HL-60 (cell line): ENCODE results near the gene SRSF3.

Experiments
- DNase-seq, 2 experiments: peaks; one replicate each; pipeline ENCODE4 v3.0.0-alpha.2; 2010 to 2020; ENCODE audit warnings: low read depth in 1 of 2, low spot score in 1 of 2
- H3K27ac ChIP-seq: fragments of 250-450 bp; sonication (Bioruptor Pico); replicated peaks from 2 replicates; pipeline ENCODE4 v1.5.1; 2020; ENCODE audit warnings: mild to moderate bottlenecking, moderate library complexity
- H3K27me3 ChIP-seq: fragments of 250-450 bp; sonication (Bioruptor Pico); 2 replicates; pipeline ENCODE4 v1.5.1; 2021; ENCODE audit warnings: mild to moderate bottlenecking, moderate library complexity; ENCODE audit not compliant: insufficient read depth, poor library complexity, severe bottlenecking
- H3K4me3 ChIP-seq: replicated peaks from 2 replicates; pipeline ENCODE4 v1.5.1; 2011; ENCODE audit warnings: mild to moderate bottlenecking, control low read depth, low read length; ENCODE audit not compliant: insufficient read depth
- GABPA ChIP-seq: IDR thresholded peaks from 2 replicates; pipeline ENCODE4 v1.6.1; 2012; ENCODE audit warnings: low read depth
- POLR2AphosphoS5 ChIP-seq: IDR thresholded peaks from 2 replicates; pipeline ENCODE4 v1.6.1; 2012; ENCODE audit warnings: low read depth
- SPI1 ChIP-seq: IDR thresholded peaks from 2 replicates; pipeline ENCODE4 v1.6.1; 2012; ENCODE audit warnings: low read depth, mild to moderate bottlenecking, borderline replicate concordance
- TF ChIP-seq, protein P1 (sequence below): IDR thresholded peaks from 2 replicates; pipeline ENCODE4 v1.6.1; 2012; ENCODE audit warnings: low read depth; ENCODE audit not compliant: insufficient replicate concordance
- TF ChIP-seq, protein P2 (sequence below): IDR thresholded peaks from one replicate; pipeline ENCODE4 v1.5.1; 2011; ENCODE audit warnings: low read length, control low read depth, inconsistent platforms; ENCODE audit not compliant: insufficient read depth

SRSF3 gene

DNA sequence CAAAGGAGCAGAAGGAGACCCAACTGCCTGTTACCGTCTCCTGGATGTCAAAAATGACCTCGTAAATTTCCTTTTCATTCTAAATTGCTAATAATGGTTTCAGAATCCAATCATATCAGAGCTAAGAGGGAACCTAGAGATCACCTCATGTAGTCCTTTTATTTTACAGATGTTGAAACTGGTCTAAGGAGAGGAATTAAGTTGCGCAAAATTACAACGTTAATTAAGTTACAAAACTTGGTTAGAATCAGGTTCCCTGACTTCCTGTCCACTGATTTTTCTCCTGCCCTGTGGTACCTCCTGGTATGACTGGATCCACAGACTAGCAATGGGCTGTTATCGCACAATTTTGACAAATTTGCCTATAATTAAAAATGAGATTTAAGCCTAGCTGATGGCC, 37.9 kb upstream of the SRSF3 start:
- H3K27ac ChIP-seq = no peak overlapping the region
- no peaks in the 10 kb centered on the region for H3K27me3 ChIP-seq
- H3K4me3 ChIP-seq = no peak overlapping the region
- TF ChIP-seq SPI1 (no peak), POLR2AphosphoS5 (no peak)
- TF ChIP-seq, protein P1, sequence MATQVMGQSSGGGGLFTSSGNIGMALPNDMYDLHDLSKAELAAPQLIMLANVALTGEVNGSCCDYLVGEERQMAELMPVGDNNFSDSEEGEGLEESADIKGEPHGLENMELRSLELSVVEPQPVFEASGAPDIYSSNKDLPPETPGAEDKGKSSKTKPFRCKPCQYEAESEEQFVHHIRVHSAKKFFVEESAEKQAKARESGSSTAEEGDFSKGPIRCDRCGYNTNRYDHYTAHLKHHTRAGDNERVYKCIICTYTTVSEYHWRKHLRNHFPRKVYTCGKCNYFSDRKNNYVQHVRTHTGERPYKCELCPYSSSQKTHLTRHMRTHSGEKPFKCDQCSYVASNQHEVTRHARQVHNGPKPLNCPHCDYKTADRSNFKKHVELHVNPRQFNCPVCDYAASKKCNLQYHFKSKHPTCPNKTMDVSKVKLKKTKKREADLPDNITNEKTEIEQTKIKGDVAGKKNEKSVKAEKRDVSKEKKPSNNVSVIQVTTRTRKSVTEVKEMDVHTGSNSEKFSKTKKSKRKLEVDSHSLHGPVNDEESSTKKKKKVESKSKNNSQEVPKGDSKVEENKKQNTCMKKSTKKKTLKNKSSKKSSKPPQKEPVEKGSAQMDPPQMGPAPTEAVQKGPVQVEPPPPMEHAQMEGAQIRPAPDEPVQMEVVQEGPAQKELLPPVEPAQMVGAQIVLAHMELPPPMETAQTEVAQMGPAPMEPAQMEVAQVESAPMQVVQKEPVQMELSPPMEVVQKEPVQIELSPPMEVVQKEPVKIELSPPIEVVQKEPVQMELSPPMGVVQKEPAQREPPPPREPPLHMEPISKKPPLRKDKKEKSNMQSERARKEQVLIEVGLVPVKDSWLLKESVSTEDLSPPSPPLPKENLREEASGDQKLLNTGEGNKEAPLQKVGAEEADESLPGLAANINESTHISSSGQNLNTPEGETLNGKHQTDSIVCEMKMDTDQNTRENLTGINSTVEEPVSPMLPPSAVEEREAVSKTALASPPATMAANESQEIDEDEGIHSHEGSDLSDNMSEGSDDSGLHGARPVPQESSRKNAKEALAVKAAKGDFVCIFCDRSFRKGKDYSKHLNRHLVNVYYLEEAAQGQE = no peak
- peak; percentile 13 to 89 for DNase-seq

DNA sequence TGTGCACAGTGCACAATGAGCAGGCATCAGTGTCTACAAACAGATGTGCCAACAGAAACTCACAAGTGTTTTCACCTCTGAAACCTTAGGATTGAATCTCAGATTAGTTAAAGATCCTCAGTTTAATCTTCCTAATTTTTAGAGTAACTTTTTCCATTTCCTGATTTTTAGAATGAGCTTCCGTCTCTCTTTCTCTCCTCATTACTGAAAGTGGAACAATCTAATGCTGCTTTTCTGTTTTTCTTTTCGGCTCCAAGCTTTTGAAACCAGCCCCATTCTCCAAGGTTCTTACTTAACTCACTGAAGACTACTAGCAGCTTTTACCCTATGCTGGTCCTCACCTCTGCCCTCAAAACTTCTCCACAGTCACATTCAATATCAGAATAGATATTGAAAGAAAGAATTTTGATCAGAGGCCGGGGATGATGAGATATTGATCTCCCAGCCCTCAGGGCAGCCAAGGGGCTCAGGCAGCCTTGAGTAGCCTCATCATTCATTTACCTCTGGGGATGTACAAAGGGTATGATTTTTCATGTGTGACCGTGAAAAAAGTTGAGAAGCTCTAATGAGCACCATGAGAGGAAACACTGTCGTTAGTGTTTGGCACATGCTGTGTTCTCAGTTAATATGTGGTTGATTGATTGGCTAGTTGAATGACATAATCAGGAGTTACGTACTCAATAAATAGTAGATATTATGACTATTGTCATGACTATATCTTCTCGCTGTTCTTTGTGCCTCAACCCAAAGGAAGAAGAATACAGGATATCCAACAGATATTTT, 35.0 kb upstream of the SRSF3 start:
- TF ChIP-seq, protein P1 = no peak
- TF ChIP-seq GABPA (no peak), SPI1 (no peak), POLR2AphosphoS5 (no peak)
- TF ChIP-seq, protein P2, sequence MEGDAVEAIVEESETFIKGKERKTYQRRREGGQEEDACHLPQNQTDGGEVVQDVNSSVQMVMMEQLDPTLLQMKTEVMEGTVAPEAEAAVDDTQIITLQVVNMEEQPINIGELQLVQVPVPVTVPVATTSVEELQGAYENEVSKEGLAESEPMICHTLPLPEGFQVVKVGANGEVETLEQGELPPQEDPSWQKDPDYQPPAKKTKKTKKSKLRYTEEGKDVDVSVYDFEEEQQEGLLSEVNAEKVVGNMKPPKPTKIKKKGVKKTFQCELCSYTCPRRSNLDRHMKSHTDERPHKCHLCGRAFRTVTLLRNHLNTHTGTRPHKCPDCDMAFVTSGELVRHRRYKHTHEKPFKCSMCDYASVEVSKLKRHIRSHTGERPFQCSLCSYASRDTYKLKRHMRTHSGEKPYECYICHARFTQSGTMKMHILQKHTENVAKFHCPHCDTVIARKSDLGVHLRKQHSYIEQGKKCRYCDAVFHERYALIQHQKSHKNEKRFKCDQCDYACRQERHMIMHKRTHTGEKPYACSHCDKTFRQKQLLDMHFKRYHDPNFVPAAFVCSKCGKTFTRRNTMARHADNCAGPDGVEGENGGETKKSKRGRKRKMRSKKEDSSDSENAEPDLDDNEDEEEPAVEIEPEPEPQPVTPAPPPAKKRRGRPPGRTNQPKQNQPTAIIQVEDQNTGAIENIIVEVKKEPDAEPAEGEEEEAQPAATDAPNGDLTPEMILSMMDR = no peak
- no peaks in the 10 kb centered on the region for H3K27me3 ChIP-seq
- H3K4me3 ChIP-seq = no peak overlapping the region
- H3K27ac ChIP-seq = no peak overlapping the region
- no peak for DNase-seq

DNA sequence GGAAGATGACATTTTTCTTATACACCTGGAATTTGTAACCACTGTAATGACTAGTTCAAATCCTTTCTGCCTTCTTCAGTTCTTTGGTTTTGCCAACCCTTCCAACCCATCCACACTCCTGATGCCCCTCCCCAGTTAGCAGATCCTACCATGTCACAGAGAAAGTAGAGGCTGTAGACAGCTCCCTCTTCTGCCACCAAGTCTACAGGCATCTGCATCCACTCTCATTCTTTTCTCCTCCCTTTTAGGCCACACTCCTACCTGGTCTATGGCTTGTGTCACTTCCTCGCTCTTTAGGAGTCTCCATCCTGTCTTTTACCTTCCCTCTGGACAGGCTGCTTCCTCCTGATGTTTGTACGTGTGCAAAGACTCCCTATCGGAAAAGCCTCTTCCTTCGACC, 33.3 kb upstream of the SRSF3 start:
- DNase-seq = no peak
- Histone ChIP-seq H3K4me3 (no peak overlapping the region), H3K27me3 (no peaks in the 10 kb centered on the region), H3K27ac (no peak overlapping the region)
- no peak for TF ChIP-seq SPI1
- TF ChIP-seq, protein P1 = no peak
- no peak for TF ChIP-seq GABPA
- TF ChIP-seq, protein P2 = no peak
- TF ChIP-seq POLR2AphosphoS5 = no peak
